ENCODE data around the gene RPL13. TPM values are rescaled to one million over a fixed set of nuclear protein-coding genes. Genes with fewer than 3 reads are reported as not detected.

The RPL13 gene
- total and polyA plus RNA-seq, 2 of the 4 experiments (the other 2 are of a cell fraction) = 2,098 to 3,527 TPM

GRCh38 chr16:89541792-89542191 is 18.7 kb upstream of the RPL13 start:
- DNase-seq (no peak), ATAC-seq (ENCODE audit: low read depth) (no peak)
- no peaks in the 10 kb centered on the region for H3K4me1 ChIP-seq (ENCODE audit: control insufficient read depth, insufficient read depth, low read length)
- no peak overlapping the region for H3K9ac ChIP-seq (ENCODE audit: low read depth, low read length)
- no peak overlapping the region for H3K4me2 ChIP-seq (ENCODE audit: low read depth, low read length)
- no peak overlapping the region for H3K4me3 ChIP-seq (ENCODE audit: insufficient read depth, low read depth, low read length)
- dilution Hi-C loops (cut with HindIII; ENCODE audit: low sequenced_read_pairs, unreplicated experiment) (no loop called here), intact Hi-C loops (cut with micrococcal nuclease) (no loop called here), in situ Hi-C loops (cut with MboI; ENCODE audit: low sequenced_read_pairs) (no loop called here)
- no peak overlapping the region for H2AK9ac ChIP-seq (replicated peaks; ENCODE audit: low read depth, low read length, poor library complexity)
- H3K56ac ChIP-seq (ENCODE audit: extremely low read depth, insufficient read depth, low read length) = no peak overlapping the region
- H3K4ac ChIP-seq (ENCODE audit: low read depth, low read length) = no peak overlapping the region
- H3K79me1 ChIP-seq (ENCODE audit: low read depth in 1 of 2, low read length in 2 of 2) = peaks cover 12 to 62% of the 10 kb centered on the region in 2 experiments; a peak in 3 of 4 replicates
- H3K18ac ChIP-seq (ENCODE audit: low read depth, low read length) = no peak overlapping the region
- TF ChIP-seq RAD21 (IDR thresholded peaks at IDR 0.05; ENCODE audit: low read length) = no peak
- TF ChIP-seq CEBPB (IDR thresholded peaks at IDR 0.05; ENCODE audit: low read depth, low read length) = no peak
- TF ChIP-seq FOS (IDR thresholded peaks at IDR 0.05; ENCODE audit: low read depth, low read length) = no peak
- TF ChIP-seq CTCF (conservative IDR thresholded peaks at IDR 0.05; ENCODE audit: low read depth, low read length) = no peak
- TF ChIP-seq ELK1 (IDR thresholded peaks at IDR 0.05; ENCODE audit: borderline replicate concordance, low read depth, low read length) = no peak
- TF ChIP-seq MAFK (IDR thresholded peaks at IDR 0.05; ENCODE audit: low read depth, low read length) = no peak
- no peak for TF ChIP-seq BHLHE40 (IDR thresholded peaks at IDR 0.05; ENCODE audit: low read depth, low read length)
- no peak overlapping the region for H2BK120ac ChIP-seq (ENCODE audit: low read depth, low read length)
- H3K23ac ChIP-seq (ENCODE audit: low read depth, low read length) = no peak overlapping the region
- H3K14ac ChIP-seq (replicated peaks; ENCODE audit: low read depth, low read length) = no peak overlapping the region
- H4K5ac ChIP-seq (ENCODE audit: low read depth, low read length) = no peak overlapping the region
- no peaks in the 10 kb centered on the region for H3K9me3 ChIP-seq (ENCODE audit: control insufficient read depth, insufficient read depth, low read length)
- H4K20me1 ChIP-seq (ENCODE audit: insufficient read depth, low read length) = peaks cover 12% of the 10 kb centered on the region
- no peak overlapping the region for H2BK15ac ChIP-seq (ENCODE audit: low read depth, low read length)
- H2AFZ ChIP-seq (replicated peaks; ENCODE audit: low read length, poor library complexity) = no peak overlapping the region
- WGBS, 2 experiments (ENCODE audit: extremely low coverage in 2 of 2, insufficient read length in 1 of 2) = 97% methylated on average over 13 of the region's 21 CpGs; no CpG with 5 or more reads in 1 of the 2 experiments
- no peak overlapping the region for H2BK5ac ChIP-seq (ENCODE audit: low read depth, low read length, poor library complexity, severe bottlenecking)
- no TSS peak for BruUV-seq (replicated peaks)
- no peaks in the 10 kb centered on the region for H3K9me1 ChIP-seq (ENCODE audit: insufficient read depth, low read length)
- H4K91ac ChIP-seq (ENCODE audit: insufficient read depth, low read depth, low read length) = no peak overlapping the region
- no peaks in the 10 kb centered on the region for H3K27me3 ChIP-seq (ENCODE audit: control insufficient read depth, insufficient read depth, low read length)
- no peak overlapping the region for H3K27ac ChIP-seq (ENCODE audit: insufficient read depth, low read length)
- peaks cover 58% of the 10 kb centered on the region for H3K36me3 ChIP-seq (ENCODE audit: control insufficient read depth, insufficient read depth, low read length)
- H4K8ac ChIP-seq (ENCODE audit: low read depth in 2 of 2, low read length in 2 of 2) = no peak overlapping the region
- H2AK5ac ChIP-seq (ENCODE audit: low read depth, low read length) = no peak overlapping the region
- ChIA-PET POLR2A (ENCODE audit: unreplicated experiment) (no interaction called here), CTCF (no interaction called here)
- no peak overlapping the region for H2BK20ac ChIP-seq (ENCODE audit: low read depth, low read length)

Measured in IMR-90 (cell line).